H1 (cell line): ENCODE data around the gene SFTPA1. TPM values are rescaled to one million over a fixed set of nuclear protein-coding genes. Genes with fewer than 3 reads are reported as not detected.

Experiments
- CTCF ChIA-PET: fragments of 300-600 bp; sonication (Branson Sonifier 250); formaldehyde crosslinking; loops from one replicate; lab custom pipeline; 2021; ENCODE audit not compliant: partially characterized antibody; lab: Charles Lee
- POLR2A ChIA-PET: fragments of 300-600 bp; sonication (Branson Sonifier 250); formaldehyde crosslinking; loops from one replicate; lab custom pipeline; 2021; ENCODE audit warnings: inconsistent platforms; ENCODE audit not compliant: partially characterized antibody; lab: Charles Lee
- DNase-seq, 2 experiments: peaks; one replicate each; pipeline versions ENCODE4 v3.0.0 to v3.0.0-alpha.2; 2010 to 2022; ENCODE audit warnings: low spot score in 2 of 2, low read depth in 1 of 2, mixed read lengths in 1 of 2
- FAIRE-seq: peaks from 2 replicates; lab custom pipeline; 2011; peaks lifted over from hg19 to GRCh38; lab: Jason Lieb, UNC
- H2AFZ ChIP-seq: 2 replicates; pipeline ENCODE4 v1.8.1; 2012; ENCODE audit warnings: low read length, inconsistent platforms
- H2AK5ac ChIP-seq: 2 replicates; pipeline ENCODE4 v1.6.1; 2013; ENCODE audit warnings: low read depth, low read length
- H2BK120ac ChIP-seq: replicated peaks from 2 replicates; pipeline ENCODE3; 2013; ENCODE audit warnings: low read depth, low read length, inconsistent platforms
- H2BK12ac ChIP-seq: 2 replicates; pipeline ENCODE4 v1.6.1; 2013; ENCODE audit warnings: low read depth, low read length
- H2BK15ac ChIP-seq: 2 replicates; pipeline ENCODE4 v1.6.1; 2013; ENCODE audit warnings: low read length
- H2BK20ac ChIP-seq: 2 replicates; pipeline ENCODE4 v1.6.1; 2013; ENCODE audit warnings: low read length
- H2BK5ac ChIP-seq: 2 replicates; pipeline ENCODE4 v1.6.1; 2013; ENCODE audit warnings: low read depth, low read length
- H3K14ac ChIP-seq: 2 replicates; pipeline ENCODE4 v1.6.1; 2013; ENCODE audit warnings: inconsistent platforms; ENCODE audit not compliant: insufficient read length
- H3K18ac ChIP-seq: 2 replicates; pipeline ENCODE4 v1.6.1; 2013; ENCODE audit warnings: low read length; ENCODE audit errors: extremely low read depth
- H3K23ac ChIP-seq: 2 replicates; pipeline ENCODE4 v1.6.1; 2013; ENCODE audit warnings: inconsistent platforms; ENCODE audit not compliant: insufficient read length
- H3K23me2 ChIP-seq: 2 replicates; pipeline ENCODE4 v1.6.1; 2013; ENCODE audit warnings: low read depth, low read length
- H3K27ac ChIP-seq: 2 replicates; pipeline ENCODE4 v1.6.1; 2011; ENCODE audit warnings: low read depth, low read length, inconsistent platforms
- H3K27me3 ChIP-seq, 4 experiments: replicated peaks in 1 of 4; 1 replicate in 1 of 4; 2 replicates in 3 of 4; pipeline versions ENCODE4 v1.6.1 to v1.8.1; 2011 to 2013; ENCODE audit warnings: low read length in 3 of 4, mild to moderate bottlenecking in 3 of 4, inconsistent platforms in 2 of 4, mixed read lengths in 2 of 4, moderate library complexity in 1 of 4; ENCODE audit not compliant: control insufficient read depth in 3 of 4, insufficient read depth in 3 of 4; ENCODE audit errors: extremely low read depth in 1 of 4
- H3K36me3 ChIP-seq, 4 experiments: 2 replicates each; pipeline versions ENCODE4 v1.6.1 to v1.8.1; 2011 to 2013; ENCODE audit warnings: mild to moderate bottlenecking in 4 of 4, low read length in 3 of 4, moderate library complexity in 2 of 4, control low read depth in 1 of 4, inconsistent platforms in 1 of 4; ENCODE audit not compliant: insufficient read depth in 4 of 4, control insufficient read depth in 2 of 4
- H3K4ac ChIP-seq: replicated peaks from 2 replicates; pipeline ENCODE3; 2013; ENCODE audit warnings: low read length, low read depth, mixed read lengths, inconsistent platforms; ENCODE audit not compliant: insufficient read length
- H3K4me1 ChIP-seq, 4 experiments: replicated peaks in 1 of 4; 1 replicate in 1 of 4; 2 replicates in 3 of 4; pipeline versions ENCODE4 v1.6.1 to v1.8.1; 2011 to 2013; ENCODE audit warnings: low read length in 3 of 4, inconsistent platforms in 2 of 4, mixed read lengths in 1 of 4; ENCODE audit not compliant: insufficient read depth in 4 of 4, control insufficient read depth in 3 of 4
- H3K4me2 ChIP-seq, 2 experiments: 2 replicates each; pipeline versions ENCODE4 v1.6.1 to v1.8.1; 2011 to 2013; ENCODE audit warnings: low read depth in 2 of 2, low read length in 2 of 2, control low read depth in 1 of 2, inconsistent platforms in 1 of 2, mild to moderate bottlenecking in 1 of 2; ENCODE audit not compliant: insufficient read depth in 1 of 2
- H3K4me3 ChIP-seq, 4 experiments: fragments of 200-600, 300-600 bp in 1 of 4; sonication (generic), shearing (Covaris generic), sonication (Bioruptor Twin) in 1 of 4; 2 replicates each; pipeline versions ENCODE4 v1.5.1 to v1.8.1; 2011 to 2016; ENCODE audit warnings: low read length in 4 of 4, low read depth in 3 of 4, control low read depth in 2 of 4, inconsistent platforms in 2 of 4, mild to moderate bottlenecking in 2 of 4, mixed read lengths in 1 of 4, moderate library complexity in 1 of 4; ENCODE audit not compliant: insufficient read depth in 2 of 4; ENCODE audit errors: extremely low read depth in 1 of 4
- H3K56ac ChIP-seq: replicated peaks from 2 replicates; pipeline ENCODE3; 2013; ENCODE audit warnings: low read depth, mild to moderate bottlenecking, mixed read lengths, low read length, inconsistent platforms; ENCODE audit not compliant: insufficient read length
- H3K79me1 ChIP-seq: 2 replicates; pipeline ENCODE4 v1.6.1; 2013; ENCODE audit warnings: low read depth, low read length, control low read depth
- H3K79me2 ChIP-seq, 2 experiments: 2 replicates each; pipeline versions ENCODE4 v1.6.1 to v1.8.1; 2012 to 2013; ENCODE audit warnings: low read length in 2 of 2, mild to moderate bottlenecking in 2 of 2, inconsistent platforms in 1 of 2; ENCODE audit not compliant: insufficient read depth in 2 of 2, control insufficient read depth in 1 of 2
- H3K9ac ChIP-seq, 4 experiments: replicated peaks in 1 of 4; 1 replicate in 1 of 4; 2 replicates in 3 of 4; pipeline versions ENCODE4 v1.6.1 to v1.8.1; 2011 to 2013; ENCODE audit warnings: low read depth in 3 of 4, low read length in 3 of 4, control low read depth in 2 of 4, mild to moderate bottlenecking in 2 of 4, moderate library complexity in 2 of 4, inconsistent platforms in 1 of 4; ENCODE audit errors: extremely low read depth in 1 of 4
- H3K9me3 ChIP-seq, 2 experiments: 2 replicates each; pipeline versions ENCODE4 v1.6.1 to v1.8.1; 2012 to 2013; ENCODE audit warnings: mild to moderate bottlenecking in 2 of 2, moderate library complexity in 2 of 2, control low read depth in 1 of 2, inconsistent platforms in 1 of 2, low read depth in 1 of 2, low read length in 1 of 2, mixed read lengths in 1 of 2; ENCODE audit not compliant: insufficient read depth in 2 of 2
- H4K20me1 ChIP-seq, 2 experiments: replicated peaks in 1 of 2; 2 replicates each; pipeline versions ENCODE3 to v1.8.1; 2011 to 2013; ENCODE audit warnings: inconsistent platforms in 2 of 2, low read length in 2 of 2, mild to moderate bottlenecking in 1 of 2; ENCODE audit not compliant: insufficient read depth in 2 of 2, control insufficient read depth in 1 of 2
- H4K5ac ChIP-seq: 2 replicates; pipeline ENCODE4 v1.6.1; 2013; ENCODE audit warnings: low read length, low read depth, mixed read lengths, inconsistent platforms; ENCODE audit not compliant: insufficient read length
- H4K8ac ChIP-seq: 2 replicates; pipeline ENCODE4 v1.8.0; 2013; ENCODE audit warnings: mild to moderate bottlenecking, moderate library complexity, low read length, inconsistent platforms; ENCODE audit not compliant: insufficient read depth; ENCODE audit errors: extremely low read depth
- H4K91ac ChIP-seq: replicated peaks from 2 replicates; pipeline ENCODE3; 2013; ENCODE audit warnings: low read length, mixed read lengths, inconsistent platforms; ENCODE audit not compliant: insufficient read length
- POLR2AphosphoS5 ChIP-seq: IDR thresholded peaks from 2 replicates; pipeline ENCODE4 v1.6.1; 2011; ENCODE audit warnings: low read depth, low read length
- TAF7 ChIP-seq: optimal IDR thresholded peaks from 2 replicates; pipeline ENCODE3; 2011; ENCODE audit warnings: low read depth, mild to moderate bottlenecking, inconsistent platforms, low read length, moderate library complexity, borderline replicate concordance
- TCF12 ChIP-seq: IDR thresholded peaks from 2 replicates; pipeline ENCODE4 v1.6.1; 2011; ENCODE audit warnings: low read depth, mild to moderate bottlenecking, low read length
- ZNF274 ChIP-seq: IDR thresholded peaks from 2 replicates; pipeline ENCODE4 v1.7.0; 2012; ENCODE audit warnings: low read length, borderline replicate concordance; ENCODE audit errors: extremely low read depth
- WGBS, 2 experiments: shearing (Covaris generic) in 1 of 2; methylation state at CpG; one replicate each; pipeline versions ENCODE4 v1.1.6 to v1.1.7; 2013 to 2015; ENCODE audit warnings: low lambda C conversion rate in 2 of 2, mixed read lengths in 2 of 2, inconsistent platforms in 1 of 2, low coverage in 1 of 2, missing lambda C conversion rate in 1 of 2; ENCODE audit not compliant: insufficient replicate concordance in 2 of 2, insufficient coverage in 1 of 2, insufficient read length in 1 of 2; ENCODE audit errors: extremely low coverage in 1 of 2, missing lambda C conversion rate in 1 of 2; 5-methylcytosine and 5-hydroxymethylcytosine counted together
- polyA plus RNA-seq, 7 experiments: library from polyadenylated mRNA; depleted of rRNA in 3 of 7; stranded (reverse) in 5 of 7; unstranded in 2 of 7; fragments of >200 nt in 5 of 7; fragments of 200-250 nt in 2 of 7; gene quantifications; 1 replicate in 5 of 7; 2 replicates in 1 of 7; 4 replicates in 1 of 7; pipeline versions ENCODE4 v1.2.1 to v1.2.3, GENCODE V29; 2011 to 2013; ENCODE audit warnings: missing spikeins in 2 of 7, mixed read lengths in 2 of 7
- total RNA-seq: library from RNA; stranded (reverse); fragmentation: NEBNext Ultra II Directional; extraction: Animal tissue kit (Norgen Biotek cat#: 25700); gene quantifications from 2 replicates; pipeline ENCODE4 v1.2.1, GENCODE V29; 2021

Gene SFTPA1
- total and polyA plus RNA-seq, 2 of the 8 experiments (the other 6 are each of a cell fraction or from before 2014, with no cell fraction given), result not detected

GRCh38 chr10:79628988-79629954, 18.5 kb downstream of the SFTPA1 start:
- FAIRE-seq (no peak), DNase-seq (no peak)
- Histone ChIP-seq H4K5ac (no peak overlapping the region), H3K27ac (no peak overlapping the region), H4K91ac (no peak overlapping the region), H2BK5ac (no peak overlapping the region), H3K9ac (no peak overlapping the region), H3K14ac (no peak overlapping the region), H2BK20ac (no peak overlapping the region), H3K9me3 (no peaks in the 10 kb centered on the region; a peak in 1 of 4 replicates), H3K23ac (no peak overlapping the region), H4K8ac (no peak overlapping the region), H2BK15ac (no peak overlapping the region), H2BK120ac (no peak overlapping the region), H3K36me3 (no peaks in the 10 kb centered on the region), H3K4me3 (no peak overlapping the region), H3K18ac (no peak overlapping the region), H2AFZ (no peak overlapping the region), H3K79me1 (no peaks in the 10 kb centered on the region), H4K20me1 (no peaks in the 10 kb centered on the region), H3K4ac (no peak overlapping the region), H3K79me2 (no peaks in the 10 kb centered on the region), H2AK5ac (no peak overlapping the region), H3K4me1 (no peaks in the 10 kb centered on the region), H2BK12ac (no peak overlapping the region), H3K23me2 (no peaks in the 10 kb centered on the region), H3K27me3 (no peaks in the 10 kb centered on the region), H3K56ac (no peak overlapping the region), H3K4me2 (no peak overlapping the region)
- WGBS, 2 experiments, result 92% methylated on average over 9 of the region's 9 CpGs; no CpG with 5 or more reads in 1 of the 2 experiments
- CTCF ChIA-PET, result interaction anchor here (1.5 kb wide), 1 partner anchor 67 kb away, joined by 4 read pairs; no protein-coding TSS in a partner anchor
- POLR2A ChIA-PET, result interaction anchor here (0.6 kb wide), 1 partner anchor 809 kb away, joined by 3 read pairs; no protein-coding TSS in a partner anchor
- TF ChIP-seq TAF7 (no peak), TCF12 (no peak), ZNF274 (no peak), POLR2AphosphoS5 (no peak)
